HG02938 (cell line): ENCODE results near the gene SRL.
"Not testable (repeated sequence)": the region's sequence is repeated elsewhere in the genome, so short reads cannot be mapped to it uniquely, and the experiment has no call there.

Source experiments
- ATAC-seq: cut with Tn5 transposase; IDR thresholded peaks from one replicate; pipeline ENCODE4 v1.9.1; 2021; ENCODE audit warnings: mild to moderate bottlenecking, moderate library complexity; ENCODE audit not compliant: unreplicated experiment

SRL gene

DNA sequence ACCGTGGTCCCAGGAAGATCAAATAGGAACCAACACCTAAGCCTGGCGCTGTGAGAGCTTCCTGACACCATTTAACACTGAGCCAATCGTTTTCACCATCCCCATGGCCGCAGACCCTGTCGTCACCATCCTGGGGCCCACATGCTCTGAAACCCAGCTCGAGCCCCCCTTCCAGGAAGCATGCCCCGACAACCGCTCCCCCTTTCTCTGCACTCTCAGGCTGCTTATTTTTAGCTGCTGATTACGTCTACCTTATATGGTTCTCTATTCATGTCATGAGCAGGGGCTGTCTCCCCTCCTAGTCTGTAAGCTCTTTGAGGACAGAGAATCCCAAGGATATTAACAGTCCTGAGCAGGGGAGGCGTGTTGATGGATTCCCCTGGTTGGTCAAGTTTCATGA is 10.5 kb downstream of the SRL start:
- no peak for ATAC-seq

- no peak for ATAC-seq
These were observed 14.9 kb downstream of the SRL start for GRCh38 chr16:4227040-4227332.

DNA sequence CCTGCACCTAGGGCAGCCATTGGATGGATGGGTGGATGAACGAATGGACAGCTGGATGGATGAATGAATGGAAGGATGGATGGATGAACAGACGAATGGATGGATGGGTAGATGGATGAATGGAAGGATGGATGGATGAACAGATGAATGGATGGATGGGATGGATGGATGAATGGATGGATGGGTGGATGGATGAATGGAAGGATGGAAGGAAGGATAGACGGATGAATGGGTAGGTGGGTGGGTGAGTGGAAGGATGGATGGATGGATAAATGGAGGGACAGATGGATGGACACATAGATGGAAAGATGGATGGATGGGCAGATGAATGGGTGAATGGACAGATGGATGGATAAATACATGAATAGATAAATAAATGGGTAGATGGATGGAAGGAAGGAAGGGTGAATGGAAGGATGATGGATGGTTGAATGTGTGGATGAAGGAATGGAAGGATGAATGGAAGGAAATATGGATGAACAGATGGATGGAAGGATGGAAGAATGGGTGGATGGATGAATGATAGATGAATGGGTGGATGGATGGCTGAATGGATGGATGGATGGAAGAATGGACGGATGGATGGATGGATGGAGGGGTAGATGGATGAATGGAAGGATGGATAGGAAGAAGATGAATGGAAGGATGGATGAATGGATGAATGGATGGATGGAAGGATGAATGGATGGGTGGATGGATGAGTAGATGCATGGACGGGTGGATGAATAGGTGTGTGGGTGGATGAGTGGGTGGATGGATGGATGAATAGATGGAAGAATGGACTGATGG is 15.4 kb downstream of the SRL start:
- no peak for ATAC-seq

- ATAC-seq: no peak
These were observed 16.8 kb downstream of the SRL start for GRCh38 chr16:4225075-4225474.

DNA sequence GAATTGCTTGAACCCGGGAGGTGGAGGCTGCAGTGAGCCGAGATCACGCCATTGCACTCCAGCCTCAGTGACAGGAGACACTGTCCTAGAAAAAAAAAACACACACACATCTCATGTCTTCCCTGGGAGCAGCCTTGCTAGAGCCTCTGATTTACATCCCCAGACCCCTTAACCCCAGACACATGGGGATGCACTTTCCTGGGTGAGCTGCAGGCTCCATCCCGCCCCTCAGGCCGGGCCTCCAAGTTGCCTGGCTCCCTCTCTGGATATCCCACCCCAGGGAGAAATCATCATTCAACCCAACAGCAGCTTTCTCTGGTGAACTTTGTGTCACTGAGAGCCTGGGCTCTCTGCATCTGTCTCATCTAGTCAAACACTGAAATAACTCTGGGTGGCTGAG is 21.5 kb downstream of the SRL start:
- no peak for ATAC-seq

DNA sequence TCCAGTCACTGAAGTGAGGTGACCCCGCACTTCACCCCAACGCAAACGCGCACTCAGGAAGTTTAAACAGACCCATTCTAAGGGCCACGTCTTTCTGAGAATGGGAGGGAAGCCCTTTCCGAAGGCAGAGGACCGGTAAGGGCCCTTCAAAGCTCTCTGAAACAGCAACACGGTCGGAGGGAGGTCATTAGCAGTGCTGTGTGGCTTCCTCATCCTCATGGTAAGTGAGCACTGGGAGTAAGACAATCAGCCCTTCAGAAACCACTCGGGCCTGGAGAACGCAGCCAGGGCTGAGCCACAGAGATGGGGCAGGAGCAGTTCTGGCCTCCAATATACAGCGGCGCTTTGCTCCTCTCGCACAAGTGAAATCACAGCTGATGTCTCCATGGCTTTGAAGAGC is 23.7 kb downstream of the SRL start:
- no peak for ATAC-seq

- ATAC-seq: no peak
These were observed 24.4 kb downstream of the SRL start for GRCh38 chr16:4217204-4218131.

- no peak for ATAC-seq
These were observed 25.3 kb downstream of the SRL start for GRCh38 chr16:4216596-4216995.

GRCh38 chr16:4215106-4215505 is 26.8 kb downstream of the SRL start:
- no peak for ATAC-seq

DNA sequence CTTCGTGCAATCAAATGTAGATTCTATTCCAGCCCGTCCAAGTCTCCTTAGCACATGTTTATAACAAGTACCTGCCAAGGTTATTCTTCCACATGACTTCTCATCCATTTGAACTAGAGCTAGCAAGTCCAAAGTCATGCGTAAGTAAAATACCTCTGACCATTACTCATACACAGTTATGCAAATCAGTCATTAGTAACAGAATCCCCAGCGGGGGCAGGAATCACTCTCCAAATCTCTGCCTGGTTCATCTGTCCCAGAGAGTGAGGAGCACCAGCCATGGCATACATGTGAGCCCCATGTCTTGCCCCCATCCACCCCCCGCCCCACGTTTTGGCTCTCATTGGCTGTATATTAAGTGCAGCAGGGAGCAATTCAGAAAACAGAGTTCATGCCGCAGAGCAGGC is 27.7 kb downstream of the SRL start:
- ATAC-seq: no peak

DNA sequence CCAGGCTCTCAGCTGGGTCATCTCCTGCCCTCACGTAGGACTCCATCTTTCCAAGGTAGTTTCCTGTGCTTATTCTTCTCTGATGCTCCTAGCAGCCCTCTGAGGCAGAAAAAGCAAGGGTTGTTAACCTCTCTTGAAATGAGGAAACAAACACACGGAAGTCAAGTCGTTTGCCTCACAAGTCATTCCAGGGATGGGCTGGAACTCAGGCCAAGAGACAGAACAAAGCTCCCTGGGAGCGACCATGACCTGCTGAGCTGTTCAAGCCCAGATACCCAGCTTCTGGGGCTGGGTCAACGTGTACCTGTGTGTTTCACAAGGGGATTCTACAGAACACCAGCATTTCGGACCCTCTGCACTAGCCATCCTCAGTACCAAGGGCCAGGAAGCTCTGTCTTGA is 28.1 kb downstream of the SRL start:
- ATAC-seq: no peak

DNA sequence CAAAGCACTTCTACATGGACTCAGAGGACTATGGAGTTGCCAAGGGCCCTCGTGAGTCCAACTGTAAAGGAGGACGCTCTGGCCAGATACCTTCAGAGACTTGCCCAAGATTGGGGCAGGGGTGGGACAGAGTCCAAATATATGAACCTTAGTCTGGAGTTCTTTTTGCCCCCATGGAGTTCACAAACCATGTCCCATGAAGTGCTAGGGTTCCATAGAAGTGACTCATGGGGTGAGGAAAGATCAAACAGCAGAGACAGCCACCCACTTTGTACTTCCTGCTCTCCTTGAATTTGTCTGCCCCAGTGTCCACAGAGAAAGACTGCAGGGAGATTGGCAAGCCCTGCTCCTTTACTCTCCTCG is 29.0 kb downstream of the SRL start:
- ATAC-seq: no peak

DNA sequence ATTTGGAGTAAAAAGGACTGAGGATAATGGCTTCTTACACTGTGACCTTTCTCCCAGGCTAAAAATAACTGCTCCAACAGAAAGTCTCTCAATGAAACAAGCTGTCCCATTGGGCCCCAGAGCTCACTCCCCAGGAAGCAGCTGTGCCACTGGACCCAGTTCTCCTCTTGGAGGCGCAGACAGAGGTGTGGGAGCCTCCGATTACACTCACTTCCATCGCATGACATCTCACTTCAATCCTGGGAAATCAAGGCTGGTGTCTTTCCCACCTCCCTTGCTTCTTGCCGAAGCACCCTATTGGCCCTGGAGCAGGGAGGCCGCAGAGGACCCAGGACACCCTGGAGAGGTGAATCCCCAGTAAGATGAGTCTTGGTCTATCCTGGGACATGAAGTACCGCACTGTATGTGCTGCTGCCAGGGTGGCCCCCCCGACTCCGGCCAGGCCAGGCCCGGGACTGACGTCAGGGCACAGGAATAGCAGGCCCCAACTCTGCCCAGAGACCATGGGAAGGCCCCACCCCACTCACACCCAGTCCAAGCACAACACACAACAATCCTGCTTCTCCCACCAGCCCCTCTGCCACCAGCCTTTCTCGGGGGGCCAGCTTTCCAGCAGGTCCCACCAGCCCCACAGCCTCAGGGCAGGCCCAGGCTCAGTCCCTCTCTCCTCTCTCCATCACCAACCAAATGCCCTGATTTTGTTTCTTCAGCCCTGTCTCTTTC is 29.5 kb downstream of the SRL start:
- ATAC-seq: no peak

DNA sequence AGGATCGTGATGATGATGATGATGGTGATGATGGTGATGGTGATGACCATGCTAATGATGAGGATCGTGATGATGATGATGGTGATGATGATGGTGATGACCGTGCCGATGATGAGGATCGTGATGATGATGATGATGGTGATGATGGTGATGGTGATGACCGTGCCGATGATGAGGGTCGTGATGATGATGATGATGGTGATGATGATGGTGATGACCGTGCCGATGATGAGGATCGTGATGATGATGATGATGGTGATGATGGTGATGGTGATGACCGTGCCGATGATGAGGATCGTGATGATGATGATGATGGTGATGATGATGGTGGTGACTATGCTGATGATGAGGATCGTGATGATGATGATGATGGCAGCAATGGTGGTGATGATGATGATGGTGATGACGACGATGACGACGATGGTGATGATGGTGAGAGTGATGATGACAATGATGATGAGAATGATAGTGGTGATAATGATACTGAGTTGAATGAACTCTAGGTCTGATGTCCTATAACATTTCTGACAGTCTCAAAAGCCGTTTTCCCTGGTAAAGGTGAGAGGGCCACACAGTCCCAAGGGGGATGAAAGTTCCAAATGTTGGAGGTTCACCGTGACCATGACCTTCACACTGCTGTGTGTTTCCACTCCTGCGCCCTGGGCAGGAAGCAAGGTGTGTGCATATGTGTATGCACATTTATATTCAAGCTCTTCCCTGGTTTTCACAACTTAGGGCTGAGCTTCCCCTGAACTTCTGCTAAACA is 30.3 kb downstream of the SRL start:
- ATAC-seq: not testable (repeated sequence)

GRCh38 chr16:4209666-4210065 is 32.2 kb downstream of the SRL start:
- ATAC-seq: no peak

GRCh38 chr16:4208341-4208751 is 33.5 kb downstream of the SRL start:
- ATAC-seq: no peak

- ATAC-seq: no peak
These were observed 34.1 kb downstream of the SRL start for GRCh38 chr16:4207683-4208340.

DNA sequence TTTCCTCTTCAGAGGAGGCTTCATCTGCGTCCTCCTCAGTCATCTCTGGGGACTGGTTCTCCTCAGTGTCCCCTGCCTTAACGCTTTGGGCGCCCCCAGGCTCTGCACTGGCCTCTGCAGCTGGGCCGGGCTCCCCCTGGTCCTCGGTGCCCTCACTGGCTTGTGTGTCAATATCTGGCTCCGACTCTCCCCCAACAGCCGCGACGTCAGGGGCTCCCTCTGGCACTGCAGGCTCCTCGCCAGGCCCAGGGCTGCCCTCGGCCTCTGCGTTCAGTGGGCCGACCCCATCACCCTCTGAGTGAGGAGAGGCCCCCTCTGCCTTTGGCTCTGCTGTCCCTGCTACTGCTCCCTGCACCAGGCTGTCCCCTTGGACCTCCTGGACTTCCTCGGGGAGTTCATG is 34.7 kb downstream of the SRL start:
- no peak for ATAC-seq

DNA sequence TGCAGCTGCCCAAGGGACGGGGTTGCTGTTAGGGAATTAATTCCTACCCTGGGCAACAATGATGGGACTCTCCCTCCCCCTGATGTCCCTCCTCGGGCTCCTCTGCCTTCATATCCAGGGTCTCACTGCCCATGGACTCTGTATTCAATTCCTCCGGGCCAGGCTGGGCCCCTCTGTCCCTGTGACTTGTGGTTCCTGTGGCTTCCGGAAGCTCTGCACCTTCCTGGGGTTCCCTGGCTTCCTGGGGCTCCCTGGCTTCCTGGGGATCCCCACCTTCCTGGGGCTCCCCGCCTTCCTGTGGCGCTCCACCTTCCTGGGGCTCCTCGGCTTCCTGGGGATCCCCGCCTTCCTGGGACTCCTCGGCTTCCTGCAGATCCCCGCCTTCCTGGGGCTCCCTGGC is 35.2 kb downstream of the SRL start:
- ATAC-seq: no peak

- no peak for ATAC-seq
These were observed 35.9 kb downstream of the SRL start for GRCh38 chr16:4205971-4206370.
